ENCODE measurements around the gene UQCR11.

DNA sequence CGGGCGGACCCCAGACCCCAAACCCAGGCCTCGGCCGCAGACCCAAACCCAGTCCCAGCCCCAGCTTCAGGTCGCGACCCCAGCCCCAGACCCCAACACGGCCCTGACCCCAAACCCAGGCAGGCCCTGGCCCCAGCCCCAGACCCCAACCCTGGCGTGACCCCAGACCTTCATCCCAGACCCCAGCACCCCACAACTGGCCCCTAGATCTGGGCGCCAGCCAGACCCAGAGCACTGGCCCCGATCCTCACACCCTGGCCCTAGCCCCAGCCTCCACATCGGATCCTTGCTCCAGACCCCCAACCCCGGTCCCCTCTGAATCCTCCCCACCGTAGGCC is 20.1 kb downstream of the UQCR11 start:
- TF ChIP-seq MAFK (IDR thresholded peaks at IDR 0.05; ENCODE audit: low read depth, low read length) (no peak), MXI1 (IDR thresholded peaks at IDR 0.05; ENCODE audit: borderline replicate concordance, low read depth, low read length) (no peak), POLR2A (IDR thresholded peaks at IDR 0.05; ENCODE audit: low read depth, low read length) (no peak), CTCF (conservative IDR thresholded peaks at IDR 0.05; ENCODE audit: low read depth, low read length) (no peak), USF2 (IDR thresholded peaks at IDR 0.05; ENCODE audit: low read depth, low read length) (no peak), SMC3 (IDR thresholded peaks at IDR 0.05; ENCODE audit: low read depth, low read length) (no peak), CEBPB (IDR thresholded peaks at IDR 0.05; ENCODE audit: low read depth, low read length) (no peak), RAD21 (IDR thresholded peaks at IDR 0.05; ENCODE audit: low read length) (no peak), RFX5 (IDR thresholded peaks at IDR 0.05; ENCODE audit: low read depth, low read length) (no peak), MAZ (IDR thresholded peaks at IDR 0.05; ENCODE audit: borderline replicate concordance, low read depth, low read length) (no peak), NFE2L2 (IDR thresholded peaks at IDR 0.05; ENCODE audit: low read depth, low read length) (no peak), CHD1 (IDR thresholded peaks at IDR 0.05; ENCODE audit: low read depth, low read length) (no peak), BHLHE40 (IDR thresholded peaks at IDR 0.05; ENCODE audit: low read depth, low read length) (no peak)

Measured in IMR-90 (cell line).